GM23248 (cell line): ENCODE data around the gene PHOX2B. TPM values are rescaled to one million over a fixed set of nuclear protein-coding genes. Genes with fewer than 3 reads are reported as not detected.

ENCODE experiments used
- DNase-seq: peaks from one replicate; pipeline ENCODE4 v3.0.0-alpha.2; 2015
- H2AFZ ChIP-seq: fragments of 200-600 bp; sonication (generic); 2 replicates; pipeline ENCODE4 v1.6.1; 2016; ENCODE audit warnings: antibody characterized with exemption
- H3F3A ChIP-seq: fragments of 200-600 bp; sonication (generic); 2 replicates; pipeline ENCODE4 v1.6.1; 2016; ENCODE audit warnings: mild to moderate bottlenecking, antibody characterized with exemption, mixed run types; ENCODE audit not compliant: insufficient read depth
- H3K27ac ChIP-seq: fragments of 200-600 bp; sonication (generic); 2 replicates; pipeline ENCODE4 v1.5.1; 2016; ENCODE audit warnings: mild to moderate bottlenecking
- H3K27me3 ChIP-seq: fragments of 200-600 bp; sonication (generic); replicated peaks from 2 replicates; pipeline ENCODE4 v1.6.1; 2016; ENCODE audit warnings: mild to moderate bottlenecking; ENCODE audit not compliant: insufficient read depth
- H3K36me3 ChIP-seq: fragments of 200-600 bp; sonication (generic); 2 replicates; pipeline ENCODE4 v1.6.1; 2016; ENCODE audit warnings: low read depth, mild to moderate bottlenecking
- H3K4me1 ChIP-seq: fragments of 200-600 bp; sonication (generic); 2 replicates; pipeline ENCODE4 v1.6.1; 2016; ENCODE audit warnings: mild to moderate bottlenecking; ENCODE audit not compliant: insufficient read depth
- H3K4me2 ChIP-seq: fragments of 200-600 bp; sonication (generic); one replicate; pipeline ENCODE4 v1.6.1; 2016; ENCODE audit warnings: mild to moderate bottlenecking; ENCODE audit not compliant: unreplicated experiment
- H3K4me3 ChIP-seq: fragments of 200-600 bp; sonication (generic); 2 replicates; pipeline ENCODE4 v1.5.1; 2016; ENCODE audit warnings: mild to moderate bottlenecking
- H3K79me2 ChIP-seq: fragments of 200-600 bp; sonication (generic); 2 replicates; pipeline ENCODE4 v1.6.1; 2016; ENCODE audit warnings: mild to moderate bottlenecking; ENCODE audit not compliant: insufficient read depth
- H3K9ac ChIP-seq: fragments of 200-600 bp; sonication (generic); 2 replicates; pipeline ENCODE4 v1.6.1; 2016; ENCODE audit warnings: mild to moderate bottlenecking
- H3K9me2 ChIP-seq: fragments of 200-600 bp; sonication (generic); 2 replicates; pipeline ENCODE4 v1.6.1; 2016; ENCODE audit warnings: mixed run types, mild to moderate bottlenecking, moderate library complexity; ENCODE audit not compliant: insufficient read depth
- H3K9me3 ChIP-seq: fragments of 200-600 bp; sonication (generic); one replicate; pipeline ENCODE4 v1.6.1; 2017; ENCODE audit warnings: low read depth
- H4K20me1 ChIP-seq: fragments of 200-600 bp; sonication (generic); 2 replicates; pipeline ENCODE4 v1.6.0; 2016; ENCODE audit not compliant: insufficient read depth
- EZH2 ChIP-seq: fragments of 200-600 bp; sonication (generic); IDR thresholded peaks from 2 replicates; pipeline ENCODE4 v1.6.1; 2018; ENCODE audit warnings: antibody characterized with exemption, mild to moderate bottlenecking; ENCODE audit not compliant: insufficient read depth, poor library complexity, severe bottlenecking
- EZH2phosphoT487 ChIP-seq: fragments of 200-600 bp; sonication (generic); IDR thresholded peaks from 2 replicates; pipeline ENCODE4 v1.6.1; 2018; ENCODE audit warnings: antibody characterized with exemption, moderate library complexity, mild to moderate bottlenecking, low read depth; ENCODE audit not compliant: insufficient read depth
- WGBS, 2 experiments: methylation state at CpG; one replicate each; pipeline ENCODE4 v1.1.6; 2015 to 2017; ENCODE audit warnings: low lambda C conversion rate in 2 of 2, low coverage in 1 of 2; ENCODE audit errors: missing lambda C conversion rate in 2 of 2; 5-methylcytosine and 5-hydroxymethylcytosine counted together
- in situ Hi-C: fragments of 300-500 bp; cut with MboI; formaldehyde crosslinking; loops from 2 replicates; pipeline ENCODE4 v1.15.0; 2020
- polyA plus RNA-seq: library from polyadenylated mRNA; unstranded; fragments of >200 nt; fragmentation: Nextera tagmentation; extraction: Ambion mirVana; gene quantifications from 2 replicates; pipeline ENCODE4 v1.2.1, GENCODE V29; 2016
- total RNA-seq: library from RNA; depleted of rRNA; stranded (reverse); fragments of >200 nt; shearing (Covaris generic); gene quantifications from 2 replicates; pipeline ENCODE4 v1.2.3, GENCODE V29; 2014

PHOX2B gene
- total and polyA plus RNA-seq, 2 experiments from 2014 or later, result not detected

- Histone ChIP-seq H3K9me3 (peaks cover 4% of the 10 kb centered on the region), H3K4me3 (no peak overlapping the region), H3F3A (no peaks in the 10 kb centered on the region), H3K4me2 (no peak overlapping the region), H3K79me2 (no peaks in the 10 kb centered on the region), H3K27ac (no peak overlapping the region), H3K27me3 (peaks cover 8% of the 10 kb centered on the region), H4K20me1 (no peaks in the 10 kb centered on the region), H3K4me1 (no peaks in the 10 kb centered on the region), H2AFZ (no peak overlapping the region), H3K9me2 (no peaks in the 10 kb centered on the region), H3K9ac (no peak overlapping the region), H3K36me3 (no peaks in the 10 kb centered on the region)
- TF ChIP-seq EZH2phosphoT487 (no peak), EZH2 (no peak)
- in situ Hi-C loops, result no loop called here
- WGBS, 2 experiments, result 49 to 56% methylated on average over 3 of the region's 3 CpGs
- DNase-seq, result no peak
These were observed 20.0 kb downstream of the PHOX2B start for GRCh38 chr4:41728573-41728913.

DNA sequence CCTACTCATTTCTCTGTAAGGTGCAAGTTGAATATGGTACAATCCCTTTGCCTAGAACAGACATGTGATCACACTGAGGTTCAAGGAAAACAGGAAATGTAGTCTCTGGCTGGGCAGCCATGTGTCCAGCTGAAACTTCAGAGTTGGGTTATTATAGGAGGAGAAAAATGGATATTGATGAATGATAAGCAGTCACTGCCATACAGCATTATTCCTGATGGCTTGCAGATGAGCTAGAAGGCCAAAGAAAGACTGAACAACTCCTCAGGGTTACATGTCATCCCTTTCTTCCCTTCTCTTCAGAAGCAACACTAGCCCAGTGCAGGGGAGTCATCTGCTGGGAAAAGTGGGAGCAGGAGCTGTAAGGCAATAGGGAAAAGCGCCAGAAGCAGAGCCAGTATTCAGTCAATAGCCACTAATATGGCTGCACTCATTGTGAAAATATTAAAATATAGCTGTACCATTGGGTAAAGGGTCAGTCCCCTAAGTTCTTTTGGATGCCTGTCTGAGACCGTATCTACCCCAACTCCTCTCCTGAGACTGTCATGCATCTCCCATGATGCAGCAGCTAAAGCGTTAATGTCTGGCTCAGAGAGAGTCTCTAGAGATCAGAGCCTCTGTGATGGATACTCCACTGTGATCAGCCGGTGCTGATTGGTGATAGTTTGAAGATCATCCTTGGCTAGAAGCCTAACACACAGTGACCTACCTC, 20.5 kb downstream of the PHOX2B start:
- no peak for DNase-seq
- Histone ChIP-seq H3F3A (no peaks in the 10 kb centered on the region), H3K9me3 (peaks cover 4% of the 10 kb centered on the region), H3K4me2 (no peak overlapping the region), H3K9ac (no peak overlapping the region), H3K4me3 (no peak overlapping the region), H3K27ac (no peak overlapping the region), H3K4me1 (no peaks in the 10 kb centered on the region), H2AFZ (no peak overlapping the region), H4K20me1 (no peaks in the 10 kb centered on the region), H3K9me2 (no peaks in the 10 kb centered on the region), H3K36me3 (no peaks in the 10 kb centered on the region), H3K79me2 (no peaks in the 10 kb centered on the region), H3K27me3 (peaks cover 8% of the 10 kb centered on the region)
- 52 to 53% methylated on average over 4 of the region's 4 CpGs for WGBS, 2 experiments
- TF ChIP-seq EZH2phosphoT487 (no peak), EZH2 (no peak)
- in situ Hi-C loops, result no loop called here

DNA sequence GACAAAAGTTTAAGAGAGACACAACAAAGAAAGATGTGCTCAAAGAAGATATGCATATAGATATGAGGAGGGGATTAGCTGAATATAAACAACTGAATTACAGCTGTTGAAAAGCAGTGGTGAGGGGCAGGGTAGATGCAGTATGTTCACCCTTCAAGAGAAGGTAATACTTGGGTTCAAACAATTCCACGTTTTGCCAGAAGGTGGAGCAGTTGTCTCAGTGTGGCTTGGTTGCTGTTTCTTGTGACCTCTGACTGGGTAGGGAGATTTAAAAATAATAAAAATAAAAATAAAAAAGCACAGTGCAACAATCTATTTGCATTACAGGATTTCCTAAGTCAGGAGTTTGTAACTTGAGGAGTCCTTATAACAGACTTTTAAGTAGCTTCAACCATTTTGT, 23.3 kb downstream of the PHOX2B start:
- Histone ChIP-seq H3F3A (no peaks in the 10 kb centered on the region), H2AFZ (no peak overlapping the region), H3K4me1 (no peaks in the 10 kb centered on the region), H3K9me2 (no peaks in the 10 kb centered on the region), H3K4me2 (no peak overlapping the region), H4K20me1 (no peaks in the 10 kb centered on the region), H3K9ac (no peak overlapping the region), H3K79me2 (no peaks in the 10 kb centered on the region), H3K27me3 (no peaks in the 10 kb centered on the region; the same call in 1 of the 2 replicates), H3K9me3 (peaks cover 4% of the 10 kb centered on the region), H3K36me3 (no peaks in the 10 kb centered on the region), H3K4me3 (no peak overlapping the region), H3K27ac (no peak overlapping the region)
- in situ Hi-C loops, result no loop called here
- no peak for DNase-seq
- 0% methylated on average over 1 of the region's 1 CpG for WGBS, 2 experiments
- TF ChIP-seq EZH2, result no peak
- TF ChIP-seq EZH2phosphoT487, result no peak

DNA sequence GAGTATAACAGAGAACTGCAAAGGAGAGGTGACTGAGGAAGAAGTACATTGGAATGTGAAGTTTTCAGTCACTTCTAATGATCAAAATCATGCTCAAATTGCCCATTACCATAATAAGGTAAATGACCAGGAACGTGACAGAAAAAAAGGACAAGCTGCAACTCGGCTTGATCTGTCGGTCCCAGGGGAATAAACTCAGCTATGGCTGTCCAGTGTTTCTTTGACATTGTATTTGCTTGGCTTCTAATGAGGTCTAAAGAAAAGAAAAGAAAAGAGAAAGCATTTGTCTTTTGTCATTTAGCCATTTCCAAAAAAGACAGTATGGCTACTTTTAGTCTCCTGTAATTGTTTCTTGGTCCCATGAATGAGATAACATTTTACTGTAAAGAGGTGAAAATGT, 25.2 kb downstream of the PHOX2B start:
- no peak overlapping the region for H3K4me3 ChIP-seq
- 0 out of 2 replicates have a peak, but pooled peaks cover 8% of the 10 kb centered on the region for H3K4me1 ChIP-seq
- 34 to 37% methylated on average over 3 of the region's 3 CpGs for WGBS, 2 experiments
- no peak for TF ChIP-seq EZH2phosphoT487
- TF ChIP-seq EZH2, result no peak
- no peaks in the 10 kb centered on the region for H3K79me2 ChIP-seq
- H4K20me1 ChIP-seq, result no peaks in the 10 kb centered on the region
- no peak for DNase-seq
- no peaks in the 10 kb centered on the region for H3K9me2 ChIP-seq
- peaks cover 10% of the 10 kb centered on the region; the same call in 1 of the 2 replicates for H3F3A ChIP-seq
- no peak overlapping the region for H3K4me2 ChIP-seq
- no peak overlapping the region for H3K9ac ChIP-seq
- peaks cover 4% of the 10 kb centered on the region for H3K9me3 ChIP-seq
- no peaks in the 10 kb centered on the region for H3K36me3 ChIP-seq
- in situ Hi-C loops, result no loop called here
- H3K27me3 ChIP-seq, result no peaks in the 10 kb centered on the region
- H2AFZ ChIP-seq, result no peak overlapping the region
- no peak overlapping the region for H3K27ac ChIP-seq
